ENCODE results near the gene BRIP1. TPM values are rescaled to one million over a fixed set of nuclear protein-coding genes. Genes with fewer than 3 reads are reported as not detected.
"Not testable (repeated sequence)": the region's sequence is repeated elsewhere in the genome, so short reads cannot be mapped to it uniquely, and the experiment has no call there.

BRIP1 gene
- total RNA-seq, 1 donor from 2014 or later: 4.6 TPM

- no peak for DNase-seq (ENCODE audit: extremely low read depth, low read depth, low spot score)
Observed at GRCh38 chr17:61734466-61734865, 128.9 kb downstream of the BRIP1 start.

DNA sequence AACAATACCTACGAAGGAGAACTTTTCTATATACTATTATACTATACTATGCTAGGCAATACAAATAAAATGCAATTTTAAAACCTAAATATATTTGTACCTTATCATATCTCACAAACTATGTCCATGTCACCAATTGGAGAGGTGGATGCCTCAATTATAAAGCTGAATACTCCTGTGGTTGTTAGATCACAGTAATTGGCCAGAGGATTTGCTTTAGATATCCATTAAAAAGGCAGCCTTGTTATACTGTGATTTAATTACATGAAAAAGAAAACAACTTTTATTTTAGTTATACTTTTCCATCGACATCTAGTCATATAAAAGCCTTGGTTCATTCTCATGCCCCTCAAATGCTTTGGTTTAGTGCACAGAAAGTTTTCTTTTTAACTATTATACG is 129.3 kb downstream of the BRIP1 start:
- DNase-seq (ENCODE audit: extremely low read depth, low read depth, low spot score): no peak

- DNase-seq (ENCODE audit: extremely low read depth, low read depth, low spot score): no peak
Observed at GRCh38 chr17:61733021-61733420, 130.3 kb downstream of the BRIP1 start.

GRCh38 chr17:61732169-61732568 is 131.2 kb downstream of the BRIP1 start:
- DNase-seq (ENCODE audit: extremely low read depth, low read depth, low spot score): no peak

DNA sequence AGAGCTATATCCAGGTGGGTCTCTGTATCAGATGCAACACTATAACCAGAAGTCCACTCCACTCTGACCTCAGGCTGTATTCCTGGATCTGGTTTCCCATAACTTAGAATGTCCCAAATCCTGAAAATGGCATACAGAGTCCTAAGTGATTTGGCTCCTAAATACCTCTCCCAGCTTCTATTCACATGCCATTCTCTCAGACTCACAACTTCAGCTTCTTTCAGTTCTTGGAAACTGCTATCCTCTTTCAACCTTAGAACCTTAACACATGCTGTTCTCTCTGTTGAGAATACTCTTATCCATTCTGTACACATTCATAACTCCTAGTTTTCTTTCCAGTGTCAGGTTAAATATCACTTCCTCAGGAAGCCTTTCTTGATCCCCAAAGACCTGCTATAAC is 132.0 kb downstream of the BRIP1 start:
- DNase-seq (ENCODE audit: extremely low read depth, low read depth, low spot score): no peak

- no peak for DNase-seq (ENCODE audit: extremely low read depth, low read depth, low spot score)
Observed at GRCh38 chr17:61729690-61730268, 133.5 kb downstream of the BRIP1 start.

DNA sequence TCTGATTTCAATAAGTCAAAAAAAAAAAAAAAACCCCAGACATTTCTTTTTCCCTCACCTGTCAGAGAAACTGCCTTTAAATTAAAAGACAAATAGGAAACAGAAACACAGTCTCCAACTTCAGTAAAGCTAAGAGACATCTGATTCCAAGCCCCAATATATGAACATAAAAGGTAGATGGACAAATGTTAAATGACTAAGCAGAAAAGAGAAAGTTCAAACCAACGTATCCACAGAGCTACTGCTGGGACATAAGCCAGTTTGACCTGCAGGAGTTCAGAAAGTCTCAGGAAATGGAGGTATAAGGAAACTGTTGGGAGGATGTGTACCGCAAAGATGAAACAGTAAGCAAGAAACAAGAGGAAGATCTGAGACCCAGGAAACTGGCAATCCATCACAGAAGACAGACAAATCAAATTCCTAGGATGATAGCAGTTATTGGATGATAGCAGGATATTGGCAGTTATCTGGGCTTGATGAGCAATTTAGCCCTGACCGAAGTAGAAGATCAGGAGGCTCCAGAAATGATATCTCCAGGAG is 135.0 kb downstream of the BRIP1 start:
- no peak for DNase-seq (ENCODE audit: extremely low read depth, low read depth, low spot score)

DNA sequence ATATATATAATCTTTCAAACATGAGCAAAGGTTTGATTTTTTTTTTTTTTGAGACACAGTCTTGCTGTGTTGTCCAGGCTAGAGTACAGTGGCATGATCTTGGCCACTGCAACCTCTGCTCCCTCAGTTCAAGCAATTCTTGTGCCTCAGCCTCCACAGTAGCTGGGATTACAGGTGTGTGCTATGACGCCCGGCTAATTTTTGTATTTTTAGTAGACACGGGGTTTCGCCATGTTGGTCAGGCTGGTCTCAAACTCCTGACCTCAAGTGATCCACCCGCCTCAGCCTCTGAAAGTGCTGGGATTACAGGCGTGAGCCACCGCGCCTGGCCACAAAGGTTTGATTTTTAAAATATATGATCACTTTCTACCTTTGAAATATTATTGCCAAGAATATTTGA is 135.5 kb downstream of the BRIP1 start:
- not testable (repeated sequence) for DNase-seq (ENCODE audit: extremely low read depth, low read depth, low spot score)

DNA sequence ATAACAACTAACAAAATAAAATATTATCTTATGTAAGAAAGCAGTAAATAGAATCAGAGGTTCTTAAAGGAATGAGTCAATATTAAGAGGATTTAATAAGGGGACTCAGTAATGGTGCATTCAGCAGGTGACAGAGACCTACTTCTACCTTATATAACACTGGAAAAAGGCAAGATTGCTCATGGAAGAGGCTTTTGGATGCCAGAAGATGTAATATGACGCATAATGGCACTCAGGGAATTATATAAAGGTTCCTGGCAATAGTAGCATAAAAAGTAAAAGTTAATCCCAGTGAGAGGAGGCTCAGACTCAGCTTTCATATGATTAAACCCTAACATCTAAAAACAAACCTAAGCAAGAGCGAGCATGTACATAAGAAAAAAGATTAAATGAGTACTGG is 136.4 kb downstream of the BRIP1 start:
- DNase-seq (ENCODE audit: extremely low read depth, low read depth, low spot score): no peak

DNA sequence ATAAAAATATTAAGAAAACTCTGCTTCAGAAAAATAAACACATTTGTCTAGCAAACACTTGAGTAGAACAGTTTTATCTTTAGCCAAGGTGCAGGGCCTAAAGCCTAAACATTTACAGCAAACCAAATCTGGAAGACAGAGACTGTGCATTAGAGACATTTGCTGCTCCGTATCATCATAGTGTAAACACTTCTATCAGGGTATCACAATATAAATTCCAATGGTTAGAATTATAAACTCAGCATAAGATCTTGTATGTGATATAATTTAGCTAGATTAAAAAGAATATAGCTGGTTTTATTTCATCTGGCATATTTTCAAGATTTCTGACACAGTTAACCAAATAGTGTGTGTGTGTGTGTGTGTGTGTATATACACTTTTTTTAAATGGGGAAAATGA is 138.6 kb downstream of the BRIP1 start:
- no peak for DNase-seq (ENCODE audit: extremely low read depth, low read depth, low spot score)

GRCh38 chr17:61723914-61724313 is 139.4 kb downstream of the BRIP1 start:
- DNase-seq (ENCODE audit: extremely low read depth, low read depth, low spot score): no peak

DNA sequence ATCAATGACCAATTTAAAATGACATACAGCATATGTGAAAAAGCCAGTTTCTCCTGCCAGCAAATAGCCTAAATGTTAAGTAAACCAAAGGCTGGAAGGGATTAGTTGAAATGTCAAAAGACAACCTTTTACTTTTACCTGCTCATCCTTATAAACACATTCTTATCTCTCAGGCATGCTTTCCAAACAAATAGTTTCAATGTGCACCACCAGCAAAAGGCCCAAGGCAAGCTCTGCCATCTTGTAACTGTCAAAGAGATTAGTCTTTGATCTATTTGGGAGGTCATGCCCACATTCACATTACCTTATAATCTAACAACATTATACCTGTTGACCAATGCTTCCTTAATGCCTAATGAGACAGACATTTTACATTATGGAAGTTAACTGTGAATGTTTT is 140.1 kb downstream of the BRIP1 start:
- no peak for DNase-seq (ENCODE audit: extremely low read depth, low read depth, low spot score)

DNA sequence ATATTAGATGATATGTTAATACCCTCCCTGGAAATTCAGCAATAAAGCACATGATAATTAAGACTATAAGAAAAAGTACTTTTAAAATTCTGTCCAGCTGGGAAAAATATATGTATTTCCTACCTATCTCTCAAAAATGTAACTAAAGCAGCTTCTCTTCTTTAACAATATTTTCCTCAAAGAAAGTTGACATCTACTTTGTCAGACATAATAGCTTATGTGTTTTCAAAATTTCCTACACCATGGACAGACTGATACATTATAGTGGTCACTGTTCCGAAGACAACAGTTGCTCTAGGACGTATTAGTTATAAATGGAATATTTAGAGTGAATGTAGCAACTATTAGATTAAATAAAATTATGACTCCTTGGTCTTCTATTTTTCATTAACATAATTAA is 140.9 kb downstream of the BRIP1 start:
- no peak for DNase-seq (ENCODE audit: extremely low read depth, low read depth, low spot score)

GRCh38 chr17:61720016-61720795 is 143.1 kb downstream of the BRIP1 start:
- no peak for DNase-seq (ENCODE audit: extremely low read depth, low read depth, low spot score)

DNA sequence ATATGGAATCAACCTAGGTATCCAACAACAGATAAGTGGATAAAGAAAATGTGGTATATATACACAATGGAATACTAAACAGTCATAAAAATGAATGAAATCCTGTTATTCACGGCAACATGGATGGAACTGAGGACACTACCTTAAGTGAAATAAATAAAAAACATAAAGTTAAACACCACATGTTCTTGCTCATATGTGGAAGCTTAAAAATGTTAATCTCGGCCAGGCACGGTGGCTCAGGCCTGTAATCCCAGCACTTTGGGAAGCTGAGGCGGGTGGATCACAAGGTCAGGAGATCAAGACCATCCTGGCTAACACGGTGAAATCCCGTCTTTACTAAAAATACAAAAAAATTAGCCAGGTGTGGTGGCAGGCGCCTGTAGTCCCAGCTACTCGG is 144.1 kb downstream of the BRIP1 start:
- DNase-seq (ENCODE audit: extremely low read depth, low read depth, low spot score): not testable (repeated sequence)

DNA sequence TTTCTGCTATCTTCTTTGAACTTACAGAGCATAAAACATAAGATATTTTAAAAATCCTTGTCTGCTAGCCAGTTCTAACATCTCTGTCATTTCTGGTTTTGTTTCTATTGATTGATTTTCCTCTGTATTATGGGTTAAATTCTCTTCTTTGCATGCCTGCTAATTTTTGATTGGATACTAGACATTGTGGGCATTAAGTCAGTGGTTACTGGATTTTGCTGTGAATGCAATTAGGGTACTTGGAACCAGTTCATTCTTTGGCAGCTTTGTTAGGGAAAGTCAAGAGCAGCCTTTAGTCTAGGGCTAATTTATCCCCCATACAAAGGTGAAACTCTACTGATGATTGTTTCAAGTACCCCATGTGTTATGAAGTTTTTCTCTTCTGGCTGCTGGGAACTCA is 145.3 kb downstream of the BRIP1 start:
- no peak for DNase-seq (ENCODE audit: extremely low read depth, low read depth, low spot score)

DNA sequence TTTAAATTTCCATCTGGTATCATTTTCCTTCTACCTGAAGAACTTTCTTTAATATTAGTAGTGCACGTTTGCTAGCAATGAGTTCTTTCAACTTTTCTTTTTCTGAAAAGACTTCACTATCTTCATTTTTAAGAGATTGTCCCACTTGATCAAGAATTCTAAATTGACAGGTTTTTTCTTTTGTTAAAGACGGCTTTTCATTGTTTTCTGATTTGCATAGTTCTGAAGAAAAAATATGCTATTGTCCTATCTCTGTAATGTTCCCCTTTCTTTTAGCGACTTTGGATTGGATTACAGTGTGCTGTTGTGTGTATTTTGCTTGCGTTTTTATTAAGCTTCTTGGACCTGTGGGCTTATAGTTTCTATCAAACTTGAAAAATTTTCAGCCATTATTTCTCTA is 146.0 kb downstream of the BRIP1 start:
- DNase-seq (ENCODE audit: extremely low read depth, low read depth, low spot score): no peak

DNA sequence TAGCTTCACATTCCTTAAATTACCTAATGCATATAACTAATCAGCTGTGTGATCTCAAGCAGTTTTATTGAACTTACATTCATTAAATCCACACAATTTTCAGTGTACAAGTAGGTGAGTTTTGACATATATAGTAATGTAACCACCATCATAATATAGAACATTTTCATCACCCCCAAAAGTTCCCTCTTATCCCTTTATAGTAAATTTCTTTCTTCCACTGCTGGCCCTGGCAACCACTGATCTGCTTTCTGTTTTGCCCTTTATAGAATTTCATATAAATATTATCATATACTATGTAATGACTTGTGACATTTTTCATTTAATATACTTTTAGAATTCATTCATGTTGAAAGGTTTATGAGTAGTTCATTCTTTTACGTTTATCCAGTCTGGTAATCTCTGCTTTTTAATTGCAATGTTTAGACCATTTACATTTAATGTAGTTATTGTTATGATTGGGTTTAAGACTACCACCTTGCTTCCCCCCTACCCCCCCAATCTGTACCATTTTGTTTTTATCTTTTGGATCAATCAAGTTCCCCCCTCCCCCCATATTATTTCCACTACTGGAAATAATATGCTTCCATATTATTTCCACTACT is 147.0 kb downstream of the BRIP1 start:
- DNase-seq (ENCODE audit: extremely low read depth, low read depth, low spot score): no peak

DNA sequence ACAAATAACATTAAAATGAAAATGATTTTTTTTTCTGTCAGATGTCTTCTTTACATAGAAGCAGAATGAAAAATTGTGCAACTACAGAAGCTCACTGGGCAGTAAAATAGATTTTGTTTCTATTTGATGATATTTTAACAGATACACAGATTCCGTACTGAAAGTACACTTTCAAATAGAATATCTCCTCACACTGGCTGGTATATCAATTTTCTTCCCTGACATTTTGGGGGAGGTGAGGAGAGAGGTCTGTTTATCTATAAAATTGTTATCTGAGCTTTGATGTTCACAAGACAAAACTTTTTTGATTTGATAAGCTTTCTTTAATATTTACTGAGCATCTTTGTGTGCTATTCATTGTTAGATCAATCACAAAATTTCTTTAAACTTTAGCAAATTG is 148.0 kb downstream of the BRIP1 start:
- DNase-seq (ENCODE audit: extremely low read depth, low read depth, low spot score): no peak

DNA sequence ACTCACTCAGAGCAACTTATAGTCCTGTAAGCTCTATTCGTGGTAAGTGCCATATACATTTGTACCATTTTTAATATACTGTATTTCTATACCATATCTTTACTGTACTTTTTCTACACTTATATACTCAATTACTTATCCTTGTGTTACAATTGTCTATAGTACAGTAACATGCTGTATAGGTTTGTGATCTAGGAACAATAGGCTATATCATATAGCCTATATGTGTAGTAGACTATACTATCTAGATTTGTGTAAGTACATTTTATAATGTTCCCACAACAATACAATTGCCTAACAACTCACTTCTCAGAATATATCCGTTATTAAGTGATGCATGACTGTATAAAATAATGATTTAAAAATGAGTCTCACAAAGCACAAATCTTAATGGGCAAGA is 149.0 kb downstream of the BRIP1 start:
- DNase-seq (ENCODE audit: extremely low read depth, low read depth, low spot score): no peak

GRCh38 chr17:61713035-61713434 is 150.3 kb downstream of the BRIP1 start:
- DNase-seq (ENCODE audit: extremely low read depth, low read depth, low spot score): no peak

DNA sequence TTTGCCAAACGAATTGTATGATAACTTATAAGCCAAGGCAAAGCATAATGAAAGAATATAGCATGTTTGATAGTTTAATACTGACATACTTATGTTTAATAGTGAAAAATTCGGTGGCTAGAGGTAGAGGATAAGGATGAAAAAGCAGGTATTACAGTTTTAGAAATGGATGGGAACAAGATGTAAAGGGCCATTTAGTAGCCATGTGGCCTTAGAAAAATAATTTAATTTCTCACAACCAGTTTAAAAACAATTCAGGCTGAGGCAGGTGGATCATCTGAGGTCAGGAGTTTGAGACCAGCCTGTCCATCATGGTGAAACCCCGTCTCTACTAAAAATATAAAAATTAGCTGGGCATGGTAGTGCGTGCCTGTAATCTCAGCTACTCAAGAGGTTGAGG is 152.8 kb downstream of the BRIP1 start:
- DNase-seq (ENCODE audit: extremely low read depth, low read depth, low spot score): no peak

Measured in glomerular endothelial cell (primary cell).